ENCODE results near the gene CPA3.

Gene CPA3

DNA sequence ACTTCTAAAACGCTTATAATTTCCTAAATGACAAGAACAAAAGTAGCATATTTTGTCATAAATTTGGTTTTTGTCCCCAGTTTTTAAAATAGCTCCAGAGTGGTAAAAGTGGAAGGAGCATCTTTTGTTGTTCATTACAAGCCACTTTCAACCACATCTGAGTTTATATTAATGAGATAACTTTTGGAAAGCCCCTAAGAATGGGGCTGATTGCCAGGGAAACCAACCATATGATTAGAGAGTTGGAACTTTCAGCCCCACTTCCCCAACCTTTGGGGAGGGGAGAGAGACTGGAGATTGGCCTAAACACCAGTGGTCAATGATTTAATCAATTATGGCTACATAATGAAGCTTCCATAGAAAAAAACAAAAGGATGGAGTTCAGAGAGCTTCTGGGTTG is 57.4 kb downstream of the CPA3 start:
- DNase-seq = no peak

DNA sequence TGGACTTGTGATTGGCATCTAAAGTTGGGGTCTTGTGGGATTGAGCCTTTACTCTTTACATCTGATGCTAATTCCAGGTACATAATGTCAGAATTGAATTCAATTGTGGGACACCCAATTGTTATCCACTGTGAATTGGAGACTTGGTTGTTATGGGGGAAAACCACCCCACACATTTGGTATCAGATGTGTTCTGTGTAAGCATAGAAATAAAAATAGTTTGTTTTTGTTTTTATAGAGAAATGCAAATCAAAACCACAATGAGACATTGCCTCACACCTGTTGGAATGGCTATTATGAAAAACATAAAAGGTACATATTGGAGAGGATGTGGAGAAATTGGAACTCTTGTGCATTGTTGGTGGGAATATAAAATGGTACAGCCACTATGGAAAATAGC is 58.5 kb downstream of the CPA3 start:
- DNase-seq = no peak

DNA sequence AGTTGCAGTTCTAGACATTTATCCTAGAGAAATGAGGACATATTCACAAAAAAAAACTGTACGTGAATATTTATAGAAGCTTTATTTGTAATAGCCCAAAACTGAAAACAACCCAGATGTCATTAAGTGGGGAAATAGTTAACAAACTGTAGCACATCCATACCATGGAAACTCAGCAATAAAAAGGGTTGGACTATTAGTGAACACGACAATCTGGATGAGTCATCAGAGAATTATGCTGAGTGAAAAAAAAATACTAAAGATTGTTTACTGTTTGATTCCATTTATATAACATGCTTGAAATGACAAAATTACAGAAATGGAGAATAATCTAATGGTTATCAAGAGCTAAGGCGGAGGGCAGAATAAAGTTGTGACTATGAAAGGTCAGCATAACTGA is 59.5 kb downstream of the CPA3 start:
- no peak for DNase-seq

- no peak for DNase-seq
Observed at GRCh38 chr3:148925845-148926244, 60.7 kb downstream of the CPA3 start.

DNA sequence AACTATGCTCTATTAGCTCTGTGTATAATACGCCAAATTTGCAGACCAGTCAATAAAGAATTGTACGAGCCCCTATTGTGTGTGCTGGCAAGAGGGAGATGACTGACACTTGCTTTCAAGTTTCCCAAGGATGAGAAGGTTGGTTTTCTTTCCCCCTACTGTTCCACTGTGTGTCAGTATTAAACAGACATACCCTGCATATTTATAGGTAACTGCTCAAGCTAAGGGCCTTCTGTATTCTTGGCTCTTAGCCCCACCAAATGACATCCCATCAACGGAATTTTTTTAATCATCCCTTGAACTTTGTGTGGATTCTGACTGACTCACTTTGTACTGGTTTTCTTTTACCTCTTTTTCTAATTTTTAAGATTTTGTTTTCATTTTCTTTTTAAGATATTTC is 65.7 kb downstream of the CPA3 start:
- no peak for DNase-seq

- DNase-seq = peak; percentile 48
Observed at GRCh38 chr3:148931574-148931973, 66.5 kb downstream of the CPA3 start.

DNA sequence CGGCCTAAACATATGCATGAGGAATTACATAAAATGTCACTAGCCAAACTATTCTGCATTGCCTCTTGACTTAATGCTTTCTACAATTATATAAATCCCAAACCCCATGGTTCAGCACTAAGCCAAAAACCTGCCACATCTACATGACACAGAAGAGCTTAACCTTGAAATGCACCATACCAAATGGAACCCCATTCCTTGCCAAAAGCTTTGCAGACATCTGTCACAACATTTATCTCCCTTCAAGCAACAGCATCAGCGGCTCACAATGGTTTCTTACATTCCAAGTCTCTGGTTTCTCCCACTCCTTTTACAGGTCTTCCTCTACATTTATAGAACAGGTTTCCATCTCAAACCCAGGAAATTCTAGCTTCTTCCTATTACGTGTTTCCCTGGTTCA is 67.9 kb downstream of the CPA3 start:
- DNase-seq = no peak

DNA sequence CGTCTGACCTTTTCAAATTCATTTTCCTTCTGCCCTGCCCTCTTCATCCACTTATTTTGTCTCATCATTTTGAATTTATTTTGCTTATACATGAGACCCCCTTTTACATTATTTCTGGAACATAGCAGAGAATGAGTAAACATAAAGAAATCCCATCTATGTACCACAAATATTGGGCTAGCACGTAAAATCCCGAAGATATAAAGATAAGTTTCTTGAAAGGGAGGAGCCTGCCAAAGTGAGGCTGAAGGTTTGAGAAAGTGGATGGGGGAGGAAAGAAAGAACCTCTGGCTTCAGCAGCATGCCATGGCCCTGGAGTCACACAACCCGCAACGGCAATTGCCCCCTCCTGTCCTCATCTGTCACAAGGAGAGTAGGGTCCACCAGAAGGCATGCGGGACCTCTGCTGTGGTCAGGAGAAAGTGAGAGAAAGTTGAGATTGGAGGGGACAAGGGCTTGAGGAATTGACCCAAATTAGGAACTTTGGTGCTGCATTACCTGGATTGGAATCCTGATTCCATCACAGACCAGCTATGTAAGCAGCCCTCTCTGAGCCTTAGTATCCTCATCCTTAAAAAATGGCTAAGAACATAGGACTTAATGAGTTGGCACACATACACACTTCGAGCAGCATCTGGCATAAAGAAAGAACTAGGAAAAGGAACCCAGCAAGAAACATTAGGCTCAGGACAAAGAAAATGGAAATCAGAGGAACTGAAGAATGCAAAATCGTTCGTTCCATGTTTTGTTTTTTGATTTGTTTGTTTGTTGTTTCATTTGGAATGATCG is 72.6 kb downstream of the CPA3 start:
- DNase-seq = no peak

DNA sequence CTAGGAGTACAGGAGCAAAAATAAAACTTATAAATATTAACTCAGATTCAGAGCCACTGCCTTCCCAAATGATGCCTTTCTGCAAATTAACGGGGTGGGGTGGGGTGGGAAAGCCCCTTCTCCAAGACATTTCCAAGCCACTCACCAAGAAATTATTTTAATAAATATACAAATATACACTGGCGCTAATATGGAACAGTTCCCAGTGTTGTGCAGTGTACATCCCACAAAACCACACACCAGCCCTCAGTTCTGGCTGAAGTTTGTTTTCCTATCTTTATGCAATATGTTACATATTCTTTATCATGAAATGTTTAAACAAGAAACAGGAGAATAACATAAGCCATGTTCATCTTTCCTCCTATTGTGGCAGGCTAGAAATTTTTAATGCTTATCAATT is 73.2 kb downstream of the CPA3 start:
- no peak for DNase-seq

GRCh38 chr3:148938936-148939335 is 73.8 kb downstream of the CPA3 start:
- no peak for DNase-seq

DNA sequence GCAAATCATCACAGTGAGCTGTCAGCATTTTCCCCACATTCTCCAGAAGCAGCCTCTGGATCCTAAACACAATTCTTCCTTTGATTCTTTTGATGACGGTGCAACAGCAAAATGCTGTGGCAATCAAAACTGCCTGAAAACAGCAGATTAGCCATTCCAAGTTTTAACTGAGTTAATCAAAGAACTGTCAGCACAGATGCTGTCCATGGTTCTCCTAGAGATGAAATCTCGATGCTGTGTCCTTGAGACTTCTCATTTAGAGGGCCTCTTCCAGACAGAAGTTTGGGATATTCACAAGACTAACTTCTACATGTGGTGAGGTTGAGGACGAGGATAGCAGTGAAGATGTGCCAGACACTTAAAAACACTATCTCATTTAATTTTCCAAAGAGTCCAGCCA is 75.9 kb downstream of the CPA3 start:
- no peak for DNase-seq

- peak; percentile 75 for DNase-seq
Observed at GRCh38 chr3:148943506-148944205, 78.6 kb downstream of the CPA3 start.

DNA sequence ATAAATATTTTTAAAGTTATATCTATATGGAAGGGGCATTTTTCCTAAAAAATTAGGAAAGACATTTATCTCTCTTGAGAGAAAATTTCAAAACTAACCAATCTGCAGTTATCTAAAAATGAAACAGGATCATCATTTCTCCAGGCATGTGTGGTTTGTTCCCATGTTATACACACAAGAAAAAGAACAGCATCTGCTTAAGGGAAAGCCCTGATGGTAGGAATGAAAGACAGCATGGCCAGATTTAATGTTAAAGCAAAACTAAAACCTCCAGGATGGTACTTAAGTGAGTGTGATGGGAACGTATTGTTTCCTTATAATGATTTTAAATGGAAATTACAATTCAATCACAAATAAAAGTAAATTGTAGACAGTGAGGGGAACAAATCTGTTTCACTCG is 80.0 kb downstream of the CPA3 start:
- DNase-seq = no peak
